ENCODE measurements around the gene BEX3. TPM values are rescaled to one million over a fixed set of nuclear protein-coding genes. Genes with fewer than 3 reads are reported as not detected.

BEX3 gene
- total and polyA plus RNA-seq, 2 experiments from 2014 or later: 427 to 714 TPM

DNA sequence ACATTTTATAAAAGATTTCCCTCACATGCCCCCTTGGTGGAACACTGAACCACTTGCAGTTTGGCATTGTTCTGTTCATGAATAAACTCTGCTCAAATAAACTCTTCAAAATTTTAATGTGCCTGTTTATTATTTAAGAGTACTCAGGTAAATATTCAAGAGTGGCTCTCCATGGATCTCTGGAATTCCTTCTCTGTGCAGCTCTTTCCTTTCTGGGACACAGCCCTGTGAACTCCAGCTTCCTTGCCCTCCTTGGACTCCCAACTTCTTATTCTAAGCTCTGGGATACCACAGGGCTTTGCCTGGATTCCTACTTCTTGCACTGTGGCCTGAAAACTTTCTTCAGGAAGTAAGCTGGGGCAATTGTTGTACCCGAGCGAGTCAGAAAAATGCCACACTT is 8.3 kb downstream of the BEX3 start:
- no peak overlapping the region for H3K4me2 ChIP-seq
- H3K4me3 ChIP-seq: no peak overlapping the region
- H3K27ac ChIP-seq (ENCODE audit: low read depth): no peak overlapping the region
- Mint-ChIP-seq H3K4me3 (no peak overlapping the region), H3K4me1 (peaks cover 7% of the 10 kb centered on the region; the same call in 2 of the 3 replicates), H3K27me3 (ENCODE audit: insufficient read depth, low read depth, poor library complexity) (no peaks in the 10 kb centered on the region), H3K9me3 (no peaks in the 10 kb centered on the region), H3K27ac (no peak overlapping the region), H3K36me3 (ENCODE audit: low read depth) (peaks cover 10% of the 10 kb centered on the region; the same call in 2 of the 3 replicates)
- no peak for ATAC-seq
- no peaks in the 10 kb centered on the region for H3K79me2 ChIP-seq (replicated peaks; ENCODE audit: insufficient read depth)
- DNase-seq (ENCODE audit: low spot score): no peak
- no peak overlapping the region for H2AFZ ChIP-seq
- TF ChIP-seq ZNF331 (CRISPR knock-in tag; IDR thresholded peaks at IDR 0.05; ENCODE audit: low read depth): no peak
- TF ChIP-seq, protein P1, sequence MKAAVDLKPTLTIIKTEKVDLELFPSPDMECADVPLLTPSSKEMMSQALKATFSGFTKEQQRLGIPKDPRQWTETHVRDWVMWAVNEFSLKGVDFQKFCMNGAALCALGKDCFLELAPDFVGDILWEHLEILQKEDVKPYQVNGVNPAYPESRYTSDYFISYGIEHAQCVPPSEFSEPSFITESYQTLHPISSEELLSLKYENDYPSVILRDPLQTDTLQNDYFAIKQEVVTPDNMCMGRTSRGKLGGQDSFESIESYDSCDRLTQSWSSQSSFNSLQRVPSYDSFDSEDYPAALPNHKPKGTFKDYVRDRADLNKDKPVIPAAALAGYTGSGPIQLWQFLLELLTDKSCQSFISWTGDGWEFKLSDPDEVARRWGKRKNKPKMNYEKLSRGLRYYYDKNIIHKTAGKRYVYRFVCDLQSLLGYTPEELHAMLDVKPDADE (IDR thresholded peaks at IDR 0.05): no peak
- no peak for TF ChIP-seq POLR2AphosphoS5 (IDR thresholded peaks at IDR 0.05; ENCODE audit: low read depth)
- no peak for TF ChIP-seq CREB1 (CRISPR knock-in tag; IDR thresholded peaks at IDR 0.05; ENCODE audit: low read depth)
- TF ChIP-seq EZH2 (IDR thresholded peaks at IDR 0.05; ENCODE audit: low read depth, unreplicated experiment): no peak
- TF ChIP-seq EZH2phosphoT487 (IDR thresholded peaks at IDR 0.05; ENCODE audit: unreplicated experiment): no peak
- no peak for TF ChIP-seq NANOG (IDR thresholded peaks at IDR 0.05; ENCODE audit: borderline replicate concordance)
- TF ChIP-seq STAT1 (IDR thresholded peaks at IDR 0.05; ENCODE audit: unreplicated experiment): no peak
- TF ChIP-seq, protein P2, sequence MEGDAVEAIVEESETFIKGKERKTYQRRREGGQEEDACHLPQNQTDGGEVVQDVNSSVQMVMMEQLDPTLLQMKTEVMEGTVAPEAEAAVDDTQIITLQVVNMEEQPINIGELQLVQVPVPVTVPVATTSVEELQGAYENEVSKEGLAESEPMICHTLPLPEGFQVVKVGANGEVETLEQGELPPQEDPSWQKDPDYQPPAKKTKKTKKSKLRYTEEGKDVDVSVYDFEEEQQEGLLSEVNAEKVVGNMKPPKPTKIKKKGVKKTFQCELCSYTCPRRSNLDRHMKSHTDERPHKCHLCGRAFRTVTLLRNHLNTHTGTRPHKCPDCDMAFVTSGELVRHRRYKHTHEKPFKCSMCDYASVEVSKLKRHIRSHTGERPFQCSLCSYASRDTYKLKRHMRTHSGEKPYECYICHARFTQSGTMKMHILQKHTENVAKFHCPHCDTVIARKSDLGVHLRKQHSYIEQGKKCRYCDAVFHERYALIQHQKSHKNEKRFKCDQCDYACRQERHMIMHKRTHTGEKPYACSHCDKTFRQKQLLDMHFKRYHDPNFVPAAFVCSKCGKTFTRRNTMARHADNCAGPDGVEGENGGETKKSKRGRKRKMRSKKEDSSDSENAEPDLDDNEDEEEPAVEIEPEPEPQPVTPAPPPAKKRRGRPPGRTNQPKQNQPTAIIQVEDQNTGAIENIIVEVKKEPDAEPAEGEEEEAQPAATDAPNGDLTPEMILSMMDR (conservative IDR thresholded peaks at IDR 0.05; ENCODE audit: low read depth in 2 of 2): no peak
- no peak for TF ChIP-seq JUNB (IDR thresholded peaks at IDR 0.05; ENCODE audit: unreplicated experiment)
- TF ChIP-seq ZNF114 (CRISPR knock-in tag; IDR thresholded peaks at IDR 0.05): no peak
- TF ChIP-seq, protein P3, sequence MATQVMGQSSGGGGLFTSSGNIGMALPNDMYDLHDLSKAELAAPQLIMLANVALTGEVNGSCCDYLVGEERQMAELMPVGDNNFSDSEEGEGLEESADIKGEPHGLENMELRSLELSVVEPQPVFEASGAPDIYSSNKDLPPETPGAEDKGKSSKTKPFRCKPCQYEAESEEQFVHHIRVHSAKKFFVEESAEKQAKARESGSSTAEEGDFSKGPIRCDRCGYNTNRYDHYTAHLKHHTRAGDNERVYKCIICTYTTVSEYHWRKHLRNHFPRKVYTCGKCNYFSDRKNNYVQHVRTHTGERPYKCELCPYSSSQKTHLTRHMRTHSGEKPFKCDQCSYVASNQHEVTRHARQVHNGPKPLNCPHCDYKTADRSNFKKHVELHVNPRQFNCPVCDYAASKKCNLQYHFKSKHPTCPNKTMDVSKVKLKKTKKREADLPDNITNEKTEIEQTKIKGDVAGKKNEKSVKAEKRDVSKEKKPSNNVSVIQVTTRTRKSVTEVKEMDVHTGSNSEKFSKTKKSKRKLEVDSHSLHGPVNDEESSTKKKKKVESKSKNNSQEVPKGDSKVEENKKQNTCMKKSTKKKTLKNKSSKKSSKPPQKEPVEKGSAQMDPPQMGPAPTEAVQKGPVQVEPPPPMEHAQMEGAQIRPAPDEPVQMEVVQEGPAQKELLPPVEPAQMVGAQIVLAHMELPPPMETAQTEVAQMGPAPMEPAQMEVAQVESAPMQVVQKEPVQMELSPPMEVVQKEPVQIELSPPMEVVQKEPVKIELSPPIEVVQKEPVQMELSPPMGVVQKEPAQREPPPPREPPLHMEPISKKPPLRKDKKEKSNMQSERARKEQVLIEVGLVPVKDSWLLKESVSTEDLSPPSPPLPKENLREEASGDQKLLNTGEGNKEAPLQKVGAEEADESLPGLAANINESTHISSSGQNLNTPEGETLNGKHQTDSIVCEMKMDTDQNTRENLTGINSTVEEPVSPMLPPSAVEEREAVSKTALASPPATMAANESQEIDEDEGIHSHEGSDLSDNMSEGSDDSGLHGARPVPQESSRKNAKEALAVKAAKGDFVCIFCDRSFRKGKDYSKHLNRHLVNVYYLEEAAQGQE (IDR thresholded peaks at IDR 0.05; ENCODE audit: unreplicated experiment): no peak
- TF ChIP-seq, protein P4, sequence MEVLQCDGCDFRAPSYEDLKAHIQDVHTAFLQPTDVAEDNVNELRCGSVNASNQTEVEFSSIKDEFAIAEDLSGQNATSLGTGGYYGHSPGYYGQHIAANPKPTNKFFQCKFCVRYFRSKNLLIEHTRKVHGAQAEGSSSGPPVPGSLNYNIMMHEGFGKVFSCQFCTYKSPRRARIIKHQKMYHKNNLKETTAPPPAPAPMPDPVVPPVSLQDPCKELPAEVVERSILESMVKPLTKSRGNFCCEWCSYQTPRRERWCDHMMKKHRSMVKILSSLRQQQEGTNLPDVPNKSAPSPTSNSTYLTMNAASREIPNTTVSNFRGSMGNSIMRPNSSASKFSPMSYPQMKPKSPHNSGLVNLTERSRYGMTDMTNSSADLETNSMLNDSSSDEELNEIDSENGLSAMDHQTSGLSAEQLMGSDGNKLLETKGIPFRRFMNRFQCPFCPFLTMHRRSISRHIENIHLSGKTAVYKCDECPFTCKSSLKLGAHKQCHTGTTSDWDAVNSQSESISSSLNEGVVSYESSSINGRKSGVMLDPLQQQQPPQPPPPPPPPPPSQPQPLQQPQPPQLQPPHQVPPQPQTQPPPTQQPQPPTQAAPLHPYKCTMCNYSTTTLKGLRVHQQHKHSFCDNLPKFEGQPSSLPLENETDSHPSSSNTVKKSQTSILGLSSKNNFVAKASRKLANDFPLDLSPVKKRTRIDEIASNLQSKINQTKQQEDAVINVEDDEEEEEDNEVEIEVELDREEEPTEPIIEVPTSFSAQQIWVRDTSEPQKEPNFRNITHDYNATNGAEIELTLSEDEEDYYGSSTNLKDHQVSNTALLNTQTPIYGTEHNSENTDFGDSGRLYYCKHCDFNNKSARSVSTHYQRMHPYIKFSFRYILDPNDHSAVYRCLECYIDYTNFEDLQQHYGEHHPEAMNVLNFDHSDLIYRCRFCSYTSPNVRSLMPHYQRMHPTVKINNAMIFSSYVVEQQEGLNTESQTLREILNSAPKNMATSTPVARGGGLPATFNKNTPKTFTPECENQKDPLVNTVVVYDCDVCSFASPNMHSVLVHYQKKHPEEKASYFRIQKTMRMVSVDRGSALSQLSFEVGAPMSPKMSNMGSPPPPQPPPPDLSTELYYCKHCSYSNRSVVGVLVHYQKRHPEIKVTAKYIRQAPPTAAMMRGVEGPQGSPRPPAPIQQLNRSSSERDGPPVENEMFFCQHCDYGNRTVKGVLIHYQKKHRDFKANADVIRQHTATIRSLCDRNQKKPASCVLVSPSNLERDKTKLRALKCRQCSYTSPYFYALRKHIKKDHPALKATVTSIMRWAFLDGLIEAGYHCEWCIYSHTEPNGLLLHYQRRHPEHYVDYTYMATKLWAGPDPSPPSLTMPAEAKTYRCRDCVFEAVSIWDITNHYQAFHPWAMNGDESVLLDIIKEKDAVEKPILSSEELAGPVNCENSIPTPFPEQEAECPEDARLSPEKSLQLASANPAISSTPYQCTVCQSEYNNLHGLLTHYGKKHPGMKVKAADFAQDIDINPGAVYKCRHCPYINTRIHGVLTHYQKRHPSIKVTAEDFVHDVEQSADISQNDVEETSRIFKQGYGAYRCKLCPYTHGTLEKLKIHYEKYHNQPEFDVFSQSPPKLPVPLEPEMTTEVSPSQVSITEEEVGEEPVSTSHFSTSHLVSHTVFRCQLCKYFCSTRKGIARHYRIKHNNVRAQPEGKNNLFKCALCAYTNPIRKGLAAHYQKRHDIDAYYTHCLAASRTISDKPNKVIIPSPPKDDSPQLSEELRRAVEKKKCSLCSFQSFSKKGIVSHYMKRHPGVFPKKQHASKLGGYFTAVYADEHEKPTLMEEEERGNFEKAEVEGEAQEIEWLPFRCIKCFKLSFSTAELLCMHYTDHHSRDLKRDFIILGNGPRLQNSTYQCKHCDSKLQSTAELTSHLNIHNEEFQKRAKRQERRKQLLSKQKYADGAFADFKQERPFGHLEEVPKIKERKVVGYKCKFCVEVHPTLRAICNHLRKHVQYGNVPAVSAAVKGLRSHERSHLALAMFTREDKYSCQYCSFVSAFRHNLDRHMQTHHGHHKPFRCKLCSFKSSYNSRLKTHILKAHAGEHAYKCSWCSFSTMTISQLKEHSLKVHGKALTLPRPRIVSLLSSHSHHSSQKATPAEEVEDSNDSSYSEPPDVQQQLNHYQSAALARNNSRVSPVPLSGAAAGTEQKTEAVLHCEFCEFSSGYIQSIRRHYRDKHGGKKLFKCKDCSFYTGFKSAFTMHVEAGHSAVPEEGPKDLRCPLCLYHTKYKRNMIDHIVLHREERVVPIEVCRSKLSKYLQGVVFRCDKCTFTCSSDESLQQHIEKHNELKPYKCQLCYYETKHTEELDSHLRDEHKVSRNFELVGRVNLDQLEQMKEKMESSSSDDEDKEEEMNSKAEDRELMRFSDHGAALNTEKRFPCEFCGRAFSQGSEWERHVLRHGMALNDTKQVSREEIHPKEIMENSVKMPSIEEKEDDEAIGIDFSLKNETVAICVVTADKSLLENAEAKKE (CRISPR knock-in tag; IDR thresholded peaks at IDR 0.05): no peak
- peaks cover 4% of the 10 kb centered on the region; the same call in 1 of the 2 replicates for H3K36me3 ChIP-seq (ENCODE audit: insufficient read depth)
- H4K20me1 ChIP-seq (replicated peaks; ENCODE audit: insufficient read depth): no peaks in the 10 kb centered on the region
- H3F3A ChIP-seq (replicated peaks; ENCODE audit: low read depth): no peaks in the 10 kb centered on the region
- no peaks in the 10 kb centered on the region; the same call in 1 of the 2 replicates for H3K4me1 ChIP-seq (ENCODE audit: insufficient read depth)
- H3K27me3 ChIP-seq (ENCODE audit: insufficient read depth): no peaks in the 10 kb centered on the region
- H3K9me2 ChIP-seq (ENCODE audit: insufficient read depth): no peaks in the 10 kb centered on the region

Data from GM23338 (cell line).